Hepatocyte (in vitro differentiated cells): ENCODE results near the gene ABI3BP. TPM values are rescaled to one million over a fixed set of nuclear protein-coding genes. Genes with fewer than 3 reads are reported as not detected.

Experiments
- DNase-seq: peaks from one replicate; pipeline ENCODE4 v3.0.0-alpha.2; 2016; ENCODE audit warnings: low spot score
- H2AFZ ChIP-seq: fragments of 200-600 bp; sonication (generic); 2 replicates; pipeline ENCODE4 v1.6.0; 2016; ENCODE audit warnings: antibody characterized with exemption, mild to moderate bottlenecking
- H3K27ac ChIP-seq: fragments of 200-600 bp; sonication (generic); 2 replicates; pipeline ENCODE4 v1.5.1; 2016; ENCODE audit warnings: mild to moderate bottlenecking
- H3K27me3 ChIP-seq: fragments of 200-600 bp; sonication (generic); 2 replicates; pipeline ENCODE4 v1.6.1; 2016
- H3K36me3 ChIP-seq: fragments of 200-600 bp; sonication (generic); replicated peaks from 2 replicates; pipeline ENCODE4 v1.5.1; 2016; ENCODE audit warnings: low read depth; ENCODE audit not compliant: insufficient read depth
- H3K4me1 ChIP-seq: fragments of 200-600 bp; sonication (generic); 2 replicates; pipeline ENCODE4 v1.5.1; 2016; ENCODE audit warnings: mild to moderate bottlenecking, moderate library complexity; ENCODE audit not compliant: insufficient read depth
- H3K4me2 ChIP-seq: fragments of 200-600 bp; sonication (generic); 2 replicates; pipeline ENCODE4 v1.6.0; 2016
- H3K4me3 ChIP-seq: fragments of 200-600 bp; sonication (generic); 2 replicates; pipeline ENCODE4 v1.5.1; 2016; ENCODE audit warnings: mild to moderate bottlenecking
- H3K79me2 ChIP-seq: fragments of 200-600 bp; sonication (generic); 2 replicates; pipeline ENCODE4 v1.6.0; 2017; ENCODE audit warnings: mild to moderate bottlenecking
- H3K9me2 ChIP-seq: fragments of 200-600 bp; sonication (generic); replicated peaks from 2 replicates; pipeline ENCODE4 v1.6.0; 2017; ENCODE audit warnings: mild to moderate bottlenecking; ENCODE audit not compliant: insufficient read depth
- H3K9me3 ChIP-seq: fragments of 200-600 bp; sonication (generic); 2 replicates; pipeline ENCODE4 v1.5.1; 2016; ENCODE audit warnings: low read depth, mild to moderate bottlenecking
- H4K20me1 ChIP-seq: fragments of 200-600 bp; sonication (generic); 2 replicates; pipeline ENCODE4 v1.6.0; 2016; ENCODE audit warnings: mild to moderate bottlenecking; ENCODE audit not compliant: insufficient read depth, poor library complexity, severe bottlenecking
- EZH2 ChIP-seq: fragments of 200-600 bp; sonication (generic); IDR thresholded peaks from 2 replicates; pipeline ENCODE4 v1.6.1; 2016; ENCODE audit warnings: antibody characterized with exemption, mild to moderate bottlenecking, borderline replicate concordance
- EZH2phosphoT487 ChIP-seq: fragments of 200-600 bp; sonication (generic); IDR thresholded peaks from one replicate; pipeline ENCODE4 v1.6.1; 2018; ENCODE audit warnings: antibody characterized with exemption, mild to moderate bottlenecking, low read depth, moderate library complexity; ENCODE audit not compliant: unreplicated experiment, severe bottlenecking
- WGBS: methylation state at CpG from one replicate; pipeline ENCODE4 v1.1.6; 2016; ENCODE audit warnings: low lambda C conversion rate; ENCODE audit errors: missing lambda C conversion rate; 5-methylcytosine and 5-hydroxymethylcytosine counted together
- polyA plus RNA-seq: library from polyadenylated mRNA; unstranded; fragments of >200 nt; fragmentation: Nextera tagmentation; extraction: Ambion mirVana; gene quantifications from 2 replicates; pipeline ENCODE4 v1.2.1, GENCODE V29; 2016
- total RNA-seq: library from RNA; depleted of rRNA; stranded (reverse); fragments of >200 nt; gene quantifications from 2 replicates; pipeline ENCODE4 v1.2.3, GENCODE V29; 2014
- TF ChIP-seq, protein P1 (sequence below): fragments of 200-600 bp; sonication (generic); IDR thresholded peaks from 2 replicates; pipeline ENCODE4 v1.5.1; 2016; ENCODE audit warnings: antibody characterized with exemption, mild to moderate bottlenecking; ENCODE audit not compliant: poor library complexity

The ABI3BP gene
- total and polyA plus RNA-seq, 2 experiments from 2014 or later: 10.4 to 18.6 TPM

DNA sequence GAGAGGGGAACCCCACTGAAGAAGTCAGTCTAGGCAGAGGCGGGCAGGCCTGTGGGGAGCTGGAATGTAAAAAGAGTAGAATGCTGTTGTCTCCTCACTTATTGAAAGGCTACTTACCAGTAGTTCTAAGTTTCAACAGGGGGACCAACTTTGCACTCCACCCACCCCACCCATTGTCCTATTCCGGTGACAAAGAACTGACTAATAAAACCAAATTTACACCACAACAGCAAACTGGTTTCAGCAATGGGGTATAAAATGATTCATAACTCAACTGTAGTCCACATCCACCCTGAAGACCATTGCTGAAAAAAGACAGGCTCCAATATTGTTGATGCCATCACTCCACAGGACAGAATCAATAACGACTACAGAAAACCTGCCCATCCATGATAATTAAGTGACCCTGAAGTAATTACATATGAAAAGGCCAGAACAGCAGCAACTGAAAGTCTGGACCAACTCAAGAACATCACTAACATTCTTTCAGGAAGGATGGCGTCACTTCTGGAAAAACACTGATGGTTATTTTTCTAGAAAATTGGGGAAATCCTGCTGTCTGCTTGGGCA lies 80.2 kb downstream of the ABI3BP start:
- no peaks in the 10 kb centered on the region for H3K4me1 ChIP-seq
- DNase-seq: no peak
- no peaks in the 10 kb centered on the region for H3K36me3 ChIP-seq
- no peak overlapping the region for H2AFZ ChIP-seq
- no peaks in the 10 kb centered on the region for H3K9me3 ChIP-seq
- WGBS: 94% methylated on average over 4 of the region's 4 CpGs
- no peak overlapping the region for H3K27ac ChIP-seq
- no peak overlapping the region for H3K4me3 ChIP-seq
- H3K27me3 ChIP-seq: no peaks in the 10 kb centered on the region
- H4K20me1 ChIP-seq: no peaks in the 10 kb centered on the region
- TF ChIP-seq, protein P1, sequence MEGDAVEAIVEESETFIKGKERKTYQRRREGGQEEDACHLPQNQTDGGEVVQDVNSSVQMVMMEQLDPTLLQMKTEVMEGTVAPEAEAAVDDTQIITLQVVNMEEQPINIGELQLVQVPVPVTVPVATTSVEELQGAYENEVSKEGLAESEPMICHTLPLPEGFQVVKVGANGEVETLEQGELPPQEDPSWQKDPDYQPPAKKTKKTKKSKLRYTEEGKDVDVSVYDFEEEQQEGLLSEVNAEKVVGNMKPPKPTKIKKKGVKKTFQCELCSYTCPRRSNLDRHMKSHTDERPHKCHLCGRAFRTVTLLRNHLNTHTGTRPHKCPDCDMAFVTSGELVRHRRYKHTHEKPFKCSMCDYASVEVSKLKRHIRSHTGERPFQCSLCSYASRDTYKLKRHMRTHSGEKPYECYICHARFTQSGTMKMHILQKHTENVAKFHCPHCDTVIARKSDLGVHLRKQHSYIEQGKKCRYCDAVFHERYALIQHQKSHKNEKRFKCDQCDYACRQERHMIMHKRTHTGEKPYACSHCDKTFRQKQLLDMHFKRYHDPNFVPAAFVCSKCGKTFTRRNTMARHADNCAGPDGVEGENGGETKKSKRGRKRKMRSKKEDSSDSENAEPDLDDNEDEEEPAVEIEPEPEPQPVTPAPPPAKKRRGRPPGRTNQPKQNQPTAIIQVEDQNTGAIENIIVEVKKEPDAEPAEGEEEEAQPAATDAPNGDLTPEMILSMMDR: no peak
- TF ChIP-seq EZH2 (no peak), EZH2phosphoT487 (no peak)
- no peaks in the 10 kb centered on the region for H3K79me2 ChIP-seq
- no peak overlapping the region for H3K4me2 ChIP-seq
- H3K9me2 ChIP-seq: no peaks in the 10 kb centered on the region

DNA sequence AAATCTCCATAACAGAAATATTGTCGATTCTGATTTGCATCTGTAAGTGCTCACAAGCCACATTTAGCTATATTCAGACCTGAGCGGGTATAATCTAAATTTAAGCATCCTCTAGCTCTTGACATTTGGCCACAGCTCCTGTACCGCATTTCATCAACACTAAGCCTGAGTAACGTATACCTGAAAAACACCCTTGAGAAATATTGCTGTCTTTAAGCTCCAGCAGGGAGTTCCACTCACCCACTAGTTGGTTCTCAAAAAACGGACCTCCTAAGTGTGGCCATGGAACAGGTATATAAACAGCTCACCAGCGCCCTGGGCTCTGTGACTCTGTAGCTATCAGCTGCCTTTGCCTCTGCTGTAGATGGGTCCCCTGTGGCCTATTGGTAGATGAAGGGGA lies 80.7 kb downstream of the ABI3BP start:
- no peak for DNase-seq
- Histone ChIP-seq H3K36me3 (no peaks in the 10 kb centered on the region), H3K9me3 (no peaks in the 10 kb centered on the region), H2AFZ (no peak overlapping the region), H3K9me2 (no peaks in the 10 kb centered on the region), H3K27me3 (no peaks in the 10 kb centered on the region), H4K20me1 (no peaks in the 10 kb centered on the region), H3K4me2 (no peak overlapping the region), H3K4me1 (no peaks in the 10 kb centered on the region), H3K27ac (no peak overlapping the region), H3K79me2 (no peaks in the 10 kb centered on the region), H3K4me3 (no peak overlapping the region)
- 93% methylated on average over 6 of the region's 6 CpGs for WGBS
- TF ChIP-seq, protein P1: no peak
- TF ChIP-seq EZH2phosphoT487 (no peak), EZH2 (no peak)

DNA sequence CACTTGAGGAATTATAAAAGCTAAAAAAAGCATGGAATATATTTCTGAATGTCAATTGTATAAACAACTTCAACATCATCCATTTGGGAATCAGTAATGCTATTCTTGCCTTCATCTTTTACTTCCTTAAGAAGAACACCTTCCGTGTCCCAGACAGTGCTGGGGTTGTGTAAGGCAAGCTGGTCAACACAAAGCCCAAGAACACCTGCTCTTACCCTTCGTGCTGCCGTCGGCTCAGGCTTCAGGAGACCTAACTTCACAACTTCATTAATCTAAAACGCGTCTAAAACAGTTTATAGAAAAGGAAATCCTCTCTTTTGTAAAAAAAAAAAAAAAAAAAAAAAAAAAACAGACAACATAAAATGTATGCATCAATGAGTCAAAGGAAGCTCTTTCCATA lies 81.3 kb downstream of the ABI3BP start:
- H3K4me1 ChIP-seq: no peaks in the 10 kb centered on the region
- no peak for DNase-seq
- H3K79me2 ChIP-seq: no peaks in the 10 kb centered on the region
- no peak overlapping the region for H3K4me3 ChIP-seq
- H3K4me2 ChIP-seq: no peak overlapping the region
- WGBS: 78% methylated on average over 6 of the region's 6 CpGs
- H3K9me3 ChIP-seq: no peaks in the 10 kb centered on the region
- no peak for TF ChIP-seq EZH2phosphoT487
- no peak for TF ChIP-seq EZH2
- TF ChIP-seq, protein P1: no peak
- H3K27me3 ChIP-seq: no peaks in the 10 kb centered on the region
- H2AFZ ChIP-seq: no peak overlapping the region
- no peaks in the 10 kb centered on the region for H4K20me1 ChIP-seq
- no peaks in the 10 kb centered on the region for H3K9me2 ChIP-seq
- H3K36me3 ChIP-seq: no peaks in the 10 kb centered on the region
- H3K27ac ChIP-seq: no peak overlapping the region
